Activated CD4-positive, alpha-beta T cell treated with anti-CD3 and anti-CD28 coated beads, Interleukin-2, amount 10 ng/mL, durations not matched to agents 7 days and 5 days (primary cell): Measurements from ENCODE around the gene ADGRG3. TPM values are rescaled to one million over a fixed set of nuclear protein-coding genes. Genes with fewer than 3 reads are reported as not detected.

Experiments
- CTCF ChIA-PET: fragments of 350-600 bp; sonication (Branson Sonifier 250); formaldehyde crosslinking; loops from one replicate; lab custom pipeline; 2021; ENCODE audit warnings: antibody characterized with exemption; lab: Charles Lee
- POLR2A ChIA-PET: fragments of 350-600 bp; sonication (Branson Sonifier 250); formaldehyde crosslinking; loops from one replicate; lab custom pipeline; 2021; ENCODE audit warnings: antibody characterized with exemption; lab: Charles Lee
- DNase-seq: peaks from one replicate; pipeline ENCODE4 v3.0.0-alpha.2; 2020
- H3K27ac Mint-ChIP-seq: one replicate; pipeline ENCODE4 v1.8.0; 2021; ENCODE audit warnings: mild to moderate bottlenecking, moderate library complexity, mixed read lengths
- H3K27me3 Mint-ChIP-seq: one replicate; pipeline ENCODE4 v1.8.0; 2021; ENCODE audit warnings: mixed read lengths
- H3K36me3 Mint-ChIP-seq: one replicate; pipeline ENCODE4 v1.8.0; 2021; ENCODE audit warnings: low read depth, mixed read lengths
- H3K4me1 Mint-ChIP-seq: one replicate; pipeline ENCODE4 v1.8.0; 2021; ENCODE audit warnings: mixed read lengths
- H3K4me3 Mint-ChIP-seq: one replicate; pipeline ENCODE4 v1.8.0; 2021; ENCODE audit warnings: mild to moderate bottlenecking, moderate library complexity, mixed read lengths
- H3K9me3 Mint-ChIP-seq: one replicate; pipeline ENCODE4 v1.8.0; 2021; ENCODE audit warnings: mixed read lengths
- total RNA-seq, 2 experiments: library from RNA; stranded (reverse); gene quantifications; one replicate each; pipeline ENCODE4 v1.2.3, GENCODE V29; 2021

ADGRG3 gene
- total RNA-seq, 2 experiments from 2014 or later: not detected

DNA sequence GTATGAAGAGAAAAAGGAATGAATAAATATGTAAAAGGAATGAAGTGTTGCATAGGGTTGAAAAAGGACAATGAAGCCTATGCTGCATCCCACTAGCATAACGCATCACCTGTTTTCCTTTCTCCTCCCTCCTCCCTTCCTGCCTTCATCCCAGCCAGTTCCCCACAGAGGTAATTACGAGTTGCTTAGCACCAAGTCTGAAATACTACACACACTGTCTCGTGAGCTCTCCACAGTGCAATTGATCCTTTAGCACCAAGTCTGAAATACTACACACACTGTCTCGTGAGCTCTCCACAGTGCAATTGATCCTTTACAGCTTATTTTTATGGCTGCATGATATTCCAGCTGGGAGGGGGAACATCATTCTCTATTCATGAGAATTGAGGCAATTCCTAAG is 25.4 kb downstream of the ADGRG3 start:
- ChIA-PET CTCF (interaction anchor here (1.9 kb wide), 1 partner anchor 45 kb away, joined by 6 read pairs; no protein-coding TSS in a partner anchor), POLR2A (interaction anchor here (0.6 kb wide), 1 partner anchor 170 kb away, joined by 3 read pairs; no protein-coding TSS in a partner anchor)
- Mint-ChIP-seq H3K27ac (no peak overlapping the region), H3K36me3 (no peaks in the 10 kb centered on the region), H3K4me1 (peaks cover 25% of the 10 kb centered on the region), H3K4me3 (no peak overlapping the region), H3K9me3 (no peaks in the 10 kb centered on the region), H3K27me3 (peaks cover 15% of the 10 kb centered on the region)
- no peak for DNase-seq

DNA sequence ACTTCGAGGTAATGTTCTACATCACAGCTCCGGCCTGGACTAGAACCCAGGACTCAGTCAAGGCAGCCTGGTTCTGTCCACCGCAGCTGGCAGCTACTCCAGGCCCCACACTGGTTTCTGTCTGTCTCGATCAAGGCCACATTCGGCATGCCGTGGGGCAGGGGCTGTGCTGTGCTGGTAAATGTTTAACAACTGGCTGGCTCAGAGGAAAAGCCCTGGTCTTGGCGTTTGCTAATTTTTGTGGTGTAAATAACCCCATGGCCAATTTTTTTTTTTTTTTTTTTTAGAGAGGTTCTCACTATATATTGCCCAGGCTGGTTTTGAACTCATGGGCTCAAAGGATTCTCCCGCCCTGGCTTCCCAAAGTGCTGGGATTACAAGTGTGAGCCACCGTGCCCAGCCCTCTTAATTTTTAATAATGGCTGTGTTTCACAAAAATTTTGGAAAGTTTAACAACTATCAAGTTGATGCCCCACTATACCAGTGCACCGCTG is 26.2 kb downstream of the ADGRG3 start:
- DNase-seq: no peak
- Mint-ChIP-seq H3K9me3 (no peaks in the 10 kb centered on the region), H3K27ac (no peak overlapping the region), H3K27me3 (peaks cover 15% of the 10 kb centered on the region), H3K4me1 (peaks cover 22% of the 10 kb centered on the region), H3K4me3 (no peak overlapping the region), H3K36me3 (no peaks in the 10 kb centered on the region)
- ChIA-PET CTCF (no interaction called here), POLR2A (no interaction called here)

DNA sequence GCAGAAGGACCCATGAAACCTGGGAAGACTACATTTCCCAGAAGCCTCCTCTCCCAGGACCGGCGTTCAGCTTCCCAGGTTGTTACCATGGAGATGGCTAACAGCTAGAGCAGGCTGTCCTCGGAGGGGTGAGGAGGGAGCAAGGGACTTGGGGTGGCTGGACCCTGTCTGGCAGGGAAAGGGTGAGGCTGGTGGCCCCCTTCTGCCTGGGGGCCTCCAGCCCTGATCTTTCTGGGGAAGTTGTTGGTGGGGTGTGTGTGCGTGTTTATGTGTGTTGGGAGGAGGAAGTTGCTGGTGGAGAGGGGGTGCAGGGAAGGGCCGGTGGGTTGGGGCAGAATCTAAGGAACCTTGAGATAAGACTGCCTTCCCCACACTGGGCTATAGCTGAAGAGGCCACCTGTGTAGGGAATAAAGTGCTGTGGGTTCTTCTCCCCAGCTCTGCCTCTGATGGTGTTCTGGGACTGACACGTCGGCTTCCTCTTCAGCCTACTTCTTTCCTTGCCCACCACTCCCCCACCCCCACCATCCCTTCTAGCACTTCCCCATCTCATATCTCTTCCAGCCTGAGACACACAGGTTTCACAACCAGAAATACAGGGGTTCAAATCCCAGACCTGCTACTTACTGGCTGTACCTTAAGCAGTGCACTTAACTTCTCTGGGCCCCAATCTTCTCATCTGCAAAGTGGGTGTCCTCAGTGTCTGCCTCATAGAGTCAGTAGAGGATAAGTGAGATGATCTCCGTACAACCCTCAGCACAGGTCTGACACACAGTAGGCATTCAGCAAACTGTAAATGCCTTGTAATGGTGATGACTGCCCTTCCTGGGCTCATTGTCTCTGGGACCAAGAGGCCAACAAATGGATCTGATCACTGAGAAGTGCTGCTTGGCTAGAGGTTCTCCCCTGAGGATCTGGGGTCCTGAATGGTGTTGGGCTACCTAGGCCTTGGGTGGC is 26.9 kb downstream of the ADGRG3 start, which contains the start of gene DRC7:
DRC7 (plus strand) TSS at position 82 of the 955 bp plus-strand sequence. CDS start 3,144 bp downstream, outside the sequence.
- H3K4me1 Mint-ChIP-seq: peaks cover 15% of the 10 kb centered on the region
- ChIA-PET POLR2A (no interaction called here), CTCF (no interaction called here)
- peaks cover 15% of the 10 kb centered on the region for H3K27me3 Mint-ChIP-seq
- peak; percentile 32 for DNase-seq
- H3K36me3 Mint-ChIP-seq: no peaks in the 10 kb centered on the region
- no peak within 1 kb of the TSS for H3K27ac Mint-ChIP-seq
- H3K9me3 Mint-ChIP-seq: no peaks in the 10 kb centered on the region
- no peak within 1 kb of the TSS for H3K4me3 Mint-ChIP-seq

DNA sequence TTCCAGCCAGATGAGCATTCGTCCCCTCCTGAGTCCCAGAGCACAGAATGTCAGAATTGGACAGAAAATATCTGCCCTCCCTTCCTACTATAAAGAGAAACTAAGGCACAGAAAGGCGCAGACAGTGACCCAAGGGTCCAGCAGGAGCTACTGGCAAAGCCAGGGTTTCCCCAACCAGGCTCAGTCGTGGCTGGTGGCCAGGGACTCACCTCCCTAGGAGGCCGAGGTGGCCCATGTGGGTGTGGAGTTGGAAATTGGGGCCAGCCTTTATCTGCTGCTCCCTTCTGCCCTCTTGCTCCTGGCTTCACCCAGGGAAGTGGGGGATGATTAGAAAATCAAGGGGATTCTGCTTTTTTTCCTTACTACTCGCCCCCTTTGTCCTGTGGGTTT is 27.6 kb downstream of the ADGRG3 start:
- Mint-ChIP-seq H3K27me3 (peaks cover 15% of the 10 kb centered on the region), H3K27ac (no peak overlapping the region), H3K4me3 (no peak overlapping the region), H3K9me3 (no peaks in the 10 kb centered on the region), H3K4me1 (peaks cover 8% of the 10 kb centered on the region), H3K36me3 (no peaks in the 10 kb centered on the region)
- POLR2A ChIA-PET: no interaction called here
- CTCF ChIA-PET: interaction anchor here (0.8 kb wide), 1 partner anchor 12 kb away, joined by 3 read pairs; no protein-coding TSS in a partner anchor
- no peak for DNase-seq

DNA sequence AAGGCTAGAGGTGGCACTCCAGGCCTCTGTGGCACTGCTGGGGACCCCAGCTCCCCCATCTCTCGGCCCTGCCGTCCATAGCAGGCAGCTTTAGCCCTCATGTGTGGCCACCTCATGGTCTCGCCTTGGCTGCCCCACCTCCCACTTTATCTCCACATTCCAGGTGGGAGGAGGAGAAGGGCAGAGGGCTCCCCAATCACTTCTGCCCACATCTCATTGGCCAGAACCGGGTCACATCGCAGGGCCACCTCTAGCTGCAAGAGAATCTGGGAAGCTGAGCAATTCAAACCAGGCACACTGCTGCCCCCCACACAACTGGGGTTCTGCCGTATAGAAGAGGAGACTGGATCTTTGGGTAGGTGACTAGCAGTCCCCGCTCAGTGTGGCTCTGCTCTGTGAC is 28.1 kb downstream of the ADGRG3 start:
- Mint-ChIP-seq H3K4me3 (no peak overlapping the region), H3K9me3 (no peaks in the 10 kb centered on the region), H3K27me3 (peaks cover 15% of the 10 kb centered on the region), H3K36me3 (no peaks in the 10 kb centered on the region), H3K27ac (no peak overlapping the region), H3K4me1 (peaks cover 5% of the 10 kb centered on the region)
- POLR2A ChIA-PET: no interaction called here
- CTCF ChIA-PET: interaction anchor here (0.8 kb wide), 1 partner anchor 13 kb away, joined by 3 read pairs; no protein-coding TSS in a partner anchor
- no peak for DNase-seq

DNA sequence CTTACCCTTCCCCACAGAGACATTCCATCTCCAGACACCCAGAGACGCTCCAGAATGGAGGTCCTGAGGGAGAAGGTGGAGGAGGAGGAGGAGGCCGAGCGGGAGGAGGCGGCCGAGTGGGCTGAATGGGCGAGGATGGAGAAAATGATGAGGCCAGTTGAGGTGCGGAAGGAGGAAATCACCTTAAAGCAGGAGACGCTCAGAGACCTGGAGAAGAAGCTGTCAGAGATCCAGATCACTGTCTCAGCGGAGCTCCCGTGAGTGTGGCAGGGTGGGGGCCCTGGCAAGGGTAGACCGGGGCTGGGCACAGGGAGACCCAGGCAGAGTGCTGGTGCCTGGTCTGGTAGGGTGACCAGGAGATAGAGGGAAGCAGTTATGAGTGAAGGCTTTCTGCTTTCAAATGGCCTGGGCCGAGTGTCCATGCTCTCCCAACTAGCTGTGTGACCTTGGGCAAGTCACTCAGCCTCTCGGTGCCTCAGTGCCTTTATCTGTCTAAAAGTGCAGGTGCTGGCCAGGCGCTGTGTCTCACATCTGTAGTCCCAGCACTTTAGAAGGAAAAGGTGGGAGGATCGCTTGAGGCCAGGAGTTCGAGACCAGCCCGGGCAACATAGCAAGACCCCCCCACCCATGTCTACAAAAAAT is 29.9 kb downstream of the ADGRG3 start:
- H3K27me3 Mint-ChIP-seq: peaks cover 8% of the 10 kb centered on the region
- POLR2A ChIA-PET: no interaction called here
- no peak for DNase-seq
- H3K4me1 Mint-ChIP-seq: peaks cover 5% of the 10 kb centered on the region
- CTCF ChIA-PET: interaction anchor here (0.6 kb wide), 1 partner anchor 162 kb away, joined by 3 read pairs; the partner anchor contains the start of gene CCDC102A
- H3K36me3 Mint-ChIP-seq: no peaks in the 10 kb centered on the region
- H3K9me3 Mint-ChIP-seq: no peaks in the 10 kb centered on the region
- H3K4me3 Mint-ChIP-seq: no peak overlapping the region
- H3K27ac Mint-ChIP-seq: no peak overlapping the region

DNA sequence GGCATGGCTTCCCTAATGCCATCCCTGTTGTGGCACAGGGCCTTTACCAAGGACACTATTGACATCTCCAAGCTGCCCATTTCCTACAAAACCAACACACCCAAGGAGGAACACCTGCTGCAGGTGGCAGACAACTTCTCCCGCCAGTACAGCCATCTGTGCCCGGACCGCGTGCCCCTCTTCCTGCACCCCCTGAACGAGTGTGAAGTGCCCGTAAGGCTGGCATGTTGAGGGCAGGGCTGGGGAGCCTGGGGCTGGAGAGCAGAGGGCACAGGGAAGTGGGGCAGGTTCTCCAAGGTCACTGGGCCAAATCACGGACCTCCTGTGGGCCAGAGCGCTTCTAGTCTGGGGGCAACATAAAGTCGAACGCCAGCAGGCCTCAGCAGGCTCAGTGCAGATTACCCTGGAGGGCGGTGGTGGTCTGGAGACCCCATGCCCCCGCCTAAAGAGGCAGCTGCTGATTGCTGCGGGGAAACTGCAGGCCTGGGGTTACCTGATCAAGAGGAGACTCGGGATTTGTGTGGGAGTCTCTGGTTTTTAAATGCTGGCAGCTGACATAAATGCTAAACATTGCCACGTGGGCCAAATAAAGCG is 30.8 kb downstream of the ADGRG3 start:
- Mint-ChIP-seq H3K4me3 (no peak overlapping the region), H3K4me1 (peaks cover 5% of the 10 kb centered on the region), H3K27me3 (peaks cover under 1% of the 10 kb centered on the region)

DNA sequence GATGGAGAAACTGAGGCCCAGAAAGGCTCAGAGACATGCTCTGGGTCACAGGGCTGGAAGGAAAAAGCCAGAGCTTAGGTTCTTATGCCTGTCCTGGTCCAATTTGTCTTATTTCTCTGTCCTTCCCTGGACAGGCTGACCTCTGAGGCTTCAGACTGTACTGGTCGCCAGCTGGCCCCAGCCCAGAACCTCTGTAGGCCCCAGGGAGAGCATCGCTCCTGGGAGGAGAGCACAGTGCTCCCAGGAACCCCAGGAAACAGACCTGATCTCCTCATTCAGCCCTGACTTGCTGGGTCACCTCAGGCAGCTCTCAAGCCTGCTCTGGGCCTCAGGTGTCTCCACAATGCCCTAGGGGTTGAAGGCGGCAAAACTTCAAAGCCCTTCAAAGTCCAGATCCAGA is 31.4 kb downstream of the ADGRG3 start:
- Mint-ChIP-seq H3K36me3 (no peaks in the 10 kb centered on the region), H3K27ac (no peak overlapping the region), H3K9me3 (no peaks in the 10 kb centered on the region), H3K4me1 (peaks cover 5% of the 10 kb centered on the region), H3K4me3 (no peak overlapping the region), H3K27me3 (no peaks in the 10 kb centered on the region)
- DNase-seq: no peak
- CTCF ChIA-PET: interaction anchor here (1.1 kb wide), 2 partner anchors 11 to 58 kb away, joined by 3 read pairs; no protein-coding TSS in a partner anchor
- POLR2A ChIA-PET: no interaction called here

More for the DNA sequence above, 30.8 kb downstream of the ADGRG3 start:
- DNase-seq: no peak
- no peaks in the 10 kb centered on the region for H3K9me3 Mint-ChIP-seq
- H3K27ac Mint-ChIP-seq: no peak overlapping the region
- ChIA-PET CTCF (interaction anchor here (1.1 kb wide), 2 partner anchors 10 to 59 kb away, joined by 3 read pairs; no protein-coding TSS in a partner anchor), POLR2A (no interaction called here)
- no peaks in the 10 kb centered on the region for H3K36me3 Mint-ChIP-seq

DNA sequence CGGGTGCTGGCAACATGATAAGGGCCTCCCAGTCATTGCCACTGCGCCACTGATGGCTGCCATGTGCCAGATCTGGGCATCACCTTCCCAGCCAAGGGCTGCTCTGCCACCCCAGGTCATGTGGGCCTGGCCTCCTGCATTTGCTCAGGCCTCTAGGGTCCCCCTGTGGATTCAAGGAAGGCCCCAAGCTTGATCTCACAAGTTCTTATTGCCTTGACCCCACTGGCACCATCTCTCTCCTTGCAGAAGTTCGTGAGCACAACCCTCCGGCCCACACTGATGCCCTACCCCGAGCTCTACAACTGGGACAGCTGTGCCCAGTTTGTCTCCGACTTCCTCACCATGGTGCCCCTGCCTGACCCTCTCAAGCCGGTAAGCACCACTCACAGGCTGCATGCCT is 31.8 kb downstream of the ADGRG3 start:
- Mint-ChIP-seq H3K36me3 (no peaks in the 10 kb centered on the region), H3K4me1 (peaks cover 2% of the 10 kb centered on the region), H3K27me3 (no peaks in the 10 kb centered on the region), H3K4me3 (no peak overlapping the region), H3K27ac (no peak overlapping the region), H3K9me3 (no peaks in the 10 kb centered on the region)
- no peak for DNase-seq
- ChIA-PET POLR2A (no interaction called here), CTCF (interaction anchor here (1.1 kb wide), 1 partner anchor 58 kb away, joined by 3 read pairs; no protein-coding TSS in a partner anchor)

DNA sequence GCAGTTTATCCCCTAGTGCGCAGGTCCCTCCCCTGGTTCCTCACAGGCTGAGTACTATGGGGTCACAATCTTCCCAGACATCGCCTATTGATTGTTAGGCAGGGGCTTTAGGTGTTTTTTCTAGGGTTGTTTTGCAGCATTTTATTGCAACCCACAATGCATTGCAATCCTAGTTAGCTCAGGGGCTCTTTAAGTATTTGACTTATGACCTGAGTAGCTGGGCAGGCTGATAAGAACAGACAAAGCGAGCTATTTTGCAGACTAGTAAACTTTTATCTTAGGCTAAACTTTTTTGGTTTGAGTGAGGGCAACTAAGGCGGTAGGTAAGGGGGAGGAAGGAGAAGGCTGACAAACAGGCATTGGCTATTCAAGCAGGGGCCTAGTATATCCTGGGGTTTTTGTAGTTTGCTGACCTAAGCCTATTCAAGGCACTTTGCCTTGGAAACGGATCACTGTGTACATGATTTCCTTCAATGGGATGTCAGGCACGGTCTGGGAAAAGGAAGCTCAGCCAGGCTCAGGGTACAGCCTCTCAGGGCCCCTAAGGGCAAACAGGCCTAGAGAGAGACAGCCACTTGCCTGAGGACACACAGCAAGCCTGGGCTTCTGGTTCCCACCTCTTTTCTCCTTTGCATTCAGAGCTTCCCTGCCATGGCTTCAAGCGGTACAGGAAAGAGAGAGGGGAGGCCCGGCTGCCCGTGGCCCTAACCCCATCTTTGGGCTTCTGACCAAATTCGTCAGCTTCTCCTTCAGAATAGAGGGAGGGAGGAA is 32.9 kb downstream of the ADGRG3 start:
- Mint-ChIP-seq H3K27me3 (no peaks in the 10 kb centered on the region), H3K4me1 (no peaks in the 10 kb centered on the region), H3K27ac (no peak overlapping the region), H3K36me3 (no peaks in the 10 kb centered on the region), H3K9me3 (no peaks in the 10 kb centered on the region), H3K4me3 (no peak overlapping the region)
- ChIA-PET POLR2A (no interaction called here), CTCF (interaction anchor here (0.8 to 1.4 kb wide), 2 partner anchors 9 to 71 kb away, joined by 3 to 4 read pairs; no protein-coding TSS in a partner anchor)
- no peak for DNase-seq

DNA sequence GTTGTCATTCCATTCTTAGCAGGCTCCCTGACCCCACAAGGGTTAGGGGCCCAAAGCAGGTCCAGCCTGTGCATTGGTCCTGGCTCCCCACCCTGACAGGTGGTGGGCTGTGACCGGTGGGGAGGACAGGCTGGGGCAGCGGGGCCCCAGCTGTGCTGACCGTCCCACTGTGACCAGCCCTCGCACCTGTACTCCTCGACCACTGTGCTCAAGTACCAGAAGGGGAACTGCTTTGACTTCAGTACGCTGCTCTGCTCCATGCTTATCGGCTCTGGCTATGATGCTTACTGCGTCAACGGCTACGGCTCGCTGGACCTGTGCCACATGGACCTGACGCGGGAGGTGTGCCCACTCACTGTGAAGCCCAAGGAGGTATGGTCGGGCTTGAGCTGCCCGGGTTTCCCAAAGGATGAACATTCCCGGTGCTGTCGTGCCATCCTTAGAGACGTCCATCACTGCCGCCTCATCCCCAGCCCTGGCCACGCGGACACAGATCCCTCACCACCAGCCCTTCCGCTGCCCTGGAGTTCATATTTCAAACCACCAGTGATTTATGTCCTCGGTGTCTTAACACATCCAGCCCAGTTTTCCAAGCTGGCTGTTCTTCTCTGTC is 33.8 kb downstream of the ADGRG3 start:
- no peak overlapping the region for H3K4me3 Mint-ChIP-seq
- ChIA-PET POLR2A (no interaction called here), CTCF (interaction anchor here (0.8 to 1.4 kb wide), 2 partner anchors 10 to 72 kb away, joined by 3 to 4 read pairs; no protein-coding TSS in a partner anchor)
- DNase-seq: no peak
- no peak overlapping the region for H3K27ac Mint-ChIP-seq
- no peaks in the 10 kb centered on the region for H3K9me3 Mint-ChIP-seq
- H3K27me3 Mint-ChIP-seq: no peaks in the 10 kb centered on the region
- no peaks in the 10 kb centered on the region for H3K36me3 Mint-ChIP-seq
- no peaks in the 10 kb centered on the region for H3K4me1 Mint-ChIP-seq
